Neural cell (in vitro differentiated cells): ENCODE measurements around the gene ROBO1.

Experiments used
- POLR2AphosphoS5 ChIP-seq: IDR thresholded peaks from 2 replicates; pipeline ENCODE4 v1.6.1; 2012
- SMC3 ChIP-seq: fragments of 450-650 bp; conservative IDR thresholded peaks from 2 replicates; pipeline ENCODE4 v1.6.1; 2014; ENCODE audit warnings: antibody characterized with exemption, mild to moderate bottlenecking, moderate library complexity; ENCODE audit not compliant: poor library complexity
- TF ChIP-seq, protein P1 (sequence below): fragments of 450-650 bp; IDR thresholded peaks from 2 replicates; pipeline ENCODE4 v1.5.1; 2014; ENCODE audit warnings: antibody characterized with exemption, mild to moderate bottlenecking, moderate library complexity; ENCODE audit not compliant: poor library complexity, severe bottlenecking

- TF ChIP-seq, protein P1, sequence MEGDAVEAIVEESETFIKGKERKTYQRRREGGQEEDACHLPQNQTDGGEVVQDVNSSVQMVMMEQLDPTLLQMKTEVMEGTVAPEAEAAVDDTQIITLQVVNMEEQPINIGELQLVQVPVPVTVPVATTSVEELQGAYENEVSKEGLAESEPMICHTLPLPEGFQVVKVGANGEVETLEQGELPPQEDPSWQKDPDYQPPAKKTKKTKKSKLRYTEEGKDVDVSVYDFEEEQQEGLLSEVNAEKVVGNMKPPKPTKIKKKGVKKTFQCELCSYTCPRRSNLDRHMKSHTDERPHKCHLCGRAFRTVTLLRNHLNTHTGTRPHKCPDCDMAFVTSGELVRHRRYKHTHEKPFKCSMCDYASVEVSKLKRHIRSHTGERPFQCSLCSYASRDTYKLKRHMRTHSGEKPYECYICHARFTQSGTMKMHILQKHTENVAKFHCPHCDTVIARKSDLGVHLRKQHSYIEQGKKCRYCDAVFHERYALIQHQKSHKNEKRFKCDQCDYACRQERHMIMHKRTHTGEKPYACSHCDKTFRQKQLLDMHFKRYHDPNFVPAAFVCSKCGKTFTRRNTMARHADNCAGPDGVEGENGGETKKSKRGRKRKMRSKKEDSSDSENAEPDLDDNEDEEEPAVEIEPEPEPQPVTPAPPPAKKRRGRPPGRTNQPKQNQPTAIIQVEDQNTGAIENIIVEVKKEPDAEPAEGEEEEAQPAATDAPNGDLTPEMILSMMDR = no peak
- TF ChIP-seq POLR2AphosphoS5 (no peak), SMC3 (no peak)
Observed at GRCh38 chr3:79264892-79265291, 502.9 kb downstream of the ROBO1 start.
